ENCODE measurements around the gene SSMEM1.

SSMEM1 gene

DNA sequence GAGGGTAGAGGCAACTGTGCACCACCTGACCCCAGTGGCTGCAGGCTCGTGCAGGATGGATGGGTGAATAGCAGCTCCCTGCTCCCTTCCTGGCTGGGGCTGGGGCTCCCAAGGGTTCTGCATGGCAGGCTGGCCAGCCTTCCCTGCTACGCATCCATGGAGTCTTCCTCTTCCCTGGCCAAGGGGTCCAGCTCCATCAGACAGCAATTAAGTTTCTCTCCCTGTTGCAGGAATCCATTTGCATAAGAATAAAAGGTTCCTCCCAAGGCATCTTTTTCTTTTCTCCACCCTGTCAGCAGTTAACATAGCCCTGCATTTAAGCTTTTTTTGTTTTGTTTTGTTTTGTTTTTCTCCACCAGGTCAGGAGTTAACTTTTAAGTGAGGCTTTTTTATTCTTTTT, 49.0 kb downstream of the SSMEM1 start:
- DNase-seq, result no peak

- DNase-seq, result no peak
These were observed 50.9 kb downstream of the SSMEM1 start for GRCh38 chr7:130258494-130259078.

- no peak for DNase-seq
These were observed 54.8 kb downstream of the SSMEM1 start for GRCh38 chr7:130262448-130262847.

- no peak for DNase-seq
These were observed 55.5 kb downstream of the SSMEM1 start for GRCh38 chr7:130263130-130263529.

Data from NCI-H187 (cell line).